Measurements from ENCODE around the gene CASP6. TPM values are rescaled to one million over a fixed set of nuclear protein-coding genes. Genes with fewer than 3 reads are reported as not detected.

The CASP6 gene
- total RNA-seq, 4 donors from 2014 or later, result 10.8 to 24.2 (median 19.9) TPM

- no peak for DNase-seq (ENCODE audit: low spot score in 2 of 2)
- no peak for TF ChIP-seq POLR2A (IDR thresholded peaks at IDR 0.05)
- intact Hi-C loops (cut with DNase I; ENCODE audit: low total_unique reads), result no loop called here
- 73 to 76% methylated on average over 5 of the region's 5 CpGs for WGBS, 2 donors
- H3K4me3 ChIP-seq (ENCODE audit: low read depth, poor library complexity, severe bottlenecking), result no peak overlapping the region
Observed at GRCh38 chr4:109648266-109648996, 54.8 kb downstream of the CASP6 start.

GRCh38 chr4:109645874-109646710 is 57.2 kb downstream of the CASP6 start:
- no peak overlapping the region for H3K4me3 ChIP-seq (ENCODE audit: low read depth, poor library complexity, severe bottlenecking)
- intact Hi-C loops (cut with DNase I; ENCODE audit: low total_unique reads), result no loop called here
- TF ChIP-seq CTCF (IDR thresholded peaks at IDR 0.05), result no peak
- no peak for TF ChIP-seq POLR2A (IDR thresholded peaks at IDR 0.05)
- 86% methylated on average over 7 of the region's 7 CpGs for WGBS, 2 donors
- no peak for DNase-seq (ENCODE audit: low spot score in 2 of 2)

GRCh38 chr4:109640644-109641043 is 62.6 kb downstream of the CASP6 start:
- intact Hi-C loops (cut with DNase I; ENCODE audit: low total_unique reads), result no loop called here
- H3K4me3 ChIP-seq (ENCODE audit: low read depth, poor library complexity, severe bottlenecking), result no peak overlapping the region
- no peak for DNase-seq (ENCODE audit: low spot score in 2 of 2)
- WGBS, 2 donors, result 90 to 91% methylated on average over 2 of the region's 2 CpGs
- TF ChIP-seq POLR2A (IDR thresholded peaks at IDR 0.05), result no peak
- no peak for TF ChIP-seq CTCF (IDR thresholded peaks at IDR 0.05)

Other genes with a start within 250 kb of the CASP6 start
- 10 to 100 TPM; 11.8 to 84.9 (median 45.9) TPM for gene MCUB, start 143.2 kb downstream of the CASP6 start, total RNA-seq
- gene PLA2G12A, start 26.6 kb upstream of the CASP6 start, total RNA-seq, result 10 to 100 TPM; 14.7 to 19.1 (median 17.4) TPM
- 1 to 10 TPM; 1.1 to 6.0 (median 2.8) TPM for gene CFI, start 98.6 kb upstream of the CASP6 start, total RNA-seq
- 10 to 100 TPM in 1 of 4 donors, 1 to 10 TPM in 3; 2.2 to 15.6 (median 7.8) TPM for gene GAR1, start 112.3 kb upstream of the CASP6 start, total RNA-seq
- under 1 TPM in 1 of 4 donors, not detected in 3; 0.34 TPM for gene RRH, start 124.5 kb upstream of the CASP6 start, total RNA-seq
- under 1 TPM in 2 of 4 donors, not detected in 2; 0.21 to 0.42 TPM for gene LRIT3, start 144.7 kb upstream of the CASP6 start, total RNA-seq
- 1 to 10 TPM; 1.5 to 3.9 (median 2.3) TPM for gene EGF, start 209.4 kb upstream of the CASP6 start, total RNA-seq